GM18505 (cell line): ENCODE results near the gene TNPO3.
"Not testable (repeated sequence)": the region's sequence is repeated elsewhere in the genome, so short reads cannot be mapped to it uniquely, and the experiment has no call there.

Source experiments
- ATAC-seq: cut with Tn5 transposase; IDR thresholded peaks from one replicate; pipeline ENCODE4 v1.9.1; 2021; ENCODE audit not compliant: unreplicated experiment
- POLR2A ChIP-seq: IDR thresholded peaks from 4 replicates; pipeline ENCODE4 v1.6.1; 2011; ENCODE audit warnings: borderline replicate concordance; ENCODE audit not compliant: insufficient read depth, insufficient read length; ENCODE audit errors: extremely low read depth

Gene TNPO3

GRCh38 chr7:129021656-129022055 is 33.3 kb downstream of the TNPO3 start:
- no peak for TF ChIP-seq POLR2A
- no peak for ATAC-seq

- no peak for TF ChIP-seq POLR2A
- no peak for ATAC-seq
Measured at GRCh38 chr7:129017933-129018538, 36.9 kb downstream of the TNPO3 start.

- no peak for TF ChIP-seq POLR2A
- ATAC-seq, result no peak
Measured at GRCh38 chr7:129017264-129017663, 37.6 kb downstream of the TNPO3 start.

DNA sequence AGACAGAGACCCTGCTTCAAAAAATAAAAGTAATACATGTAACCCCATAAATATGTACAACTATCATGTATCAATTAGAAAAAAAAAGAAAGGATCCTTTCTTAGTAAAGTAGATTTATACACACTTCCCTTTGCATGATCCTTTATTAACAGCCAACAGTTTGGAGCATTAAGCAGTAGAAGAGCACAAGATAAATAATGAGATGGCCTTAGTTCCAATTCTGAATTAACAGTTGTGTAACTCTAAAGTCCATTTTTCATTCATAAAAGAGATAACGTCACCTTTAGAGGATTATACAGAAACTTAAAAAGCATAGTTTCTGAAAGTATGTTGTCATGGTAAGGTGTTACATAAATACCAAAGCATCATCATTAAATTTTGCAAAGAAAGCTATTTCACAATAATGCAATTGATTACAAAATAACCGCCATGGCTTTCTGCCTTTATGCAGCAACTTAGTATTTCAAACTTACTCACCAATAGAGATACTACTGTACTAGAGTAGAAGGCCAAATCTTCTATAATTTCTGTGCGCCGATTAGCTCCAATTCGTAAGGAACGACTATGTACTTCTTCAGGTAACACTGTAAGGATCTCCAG is 40.3 kb downstream of the TNPO3 start:
- ATAC-seq, result no peak
- no peak for TF ChIP-seq POLR2A

- no peak for TF ChIP-seq POLR2A
- ATAC-seq, result no peak
Measured at GRCh38 chr7:129013048-129013724, 41.7 kb downstream of the TNPO3 start.

DNA sequence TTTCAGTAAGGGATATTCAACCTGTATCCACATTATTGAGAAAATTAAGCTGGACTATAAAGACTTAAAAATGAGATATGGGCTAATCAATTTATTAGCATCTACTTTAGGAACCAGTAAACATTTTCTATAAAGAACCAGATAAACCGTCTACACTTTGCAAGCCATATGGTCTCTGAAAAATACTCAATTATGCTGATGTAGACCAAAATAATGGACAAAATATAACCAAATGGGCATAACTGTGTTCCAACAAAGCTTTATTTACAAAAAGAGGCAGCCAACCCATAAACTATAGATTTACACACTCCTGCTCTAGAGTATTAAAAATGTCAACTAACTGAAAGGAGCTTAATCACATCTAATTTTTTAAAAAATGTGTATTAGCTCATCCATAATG is 42.3 kb downstream of the TNPO3 start:
- no peak for ATAC-seq
- TF ChIP-seq POLR2A, result no peak

DNA sequence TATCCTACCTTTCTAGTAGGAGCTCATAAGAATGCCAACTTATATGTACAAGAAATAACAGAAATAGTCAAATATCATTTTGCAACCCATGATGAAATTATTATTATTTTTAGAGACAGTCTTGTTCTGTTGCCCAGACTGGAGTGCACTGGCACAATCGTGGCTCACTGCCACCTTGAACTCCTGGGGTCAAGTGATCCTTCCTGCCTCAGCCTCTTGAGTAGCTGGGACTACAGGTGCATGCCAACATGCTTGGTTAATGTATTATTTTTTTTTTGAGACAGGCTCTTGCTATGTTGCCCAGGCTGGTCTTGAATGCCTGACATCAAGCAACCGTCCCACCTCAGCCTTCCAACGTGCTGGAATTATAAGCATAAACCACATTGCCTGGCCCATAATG is 44.8 kb downstream of the TNPO3 start:
- no peak for ATAC-seq
- TF ChIP-seq POLR2A, result no peak

- no peak for TF ChIP-seq POLR2A
- peak; percentile 75 for ATAC-seq
Measured at GRCh38 chr7:129009437-129009836, 45.5 kb downstream of the TNPO3 start.

GRCh38 chr7:129008645-129009414 is 46.1 kb downstream of the TNPO3 start:
- no peak for ATAC-seq
- TF ChIP-seq POLR2A, result no peak

- ATAC-seq, result no peak
- no peak for TF ChIP-seq POLR2A
Measured at GRCh38 chr7:129007572-129007971, 47.3 kb downstream of the TNPO3 start.

DNA sequence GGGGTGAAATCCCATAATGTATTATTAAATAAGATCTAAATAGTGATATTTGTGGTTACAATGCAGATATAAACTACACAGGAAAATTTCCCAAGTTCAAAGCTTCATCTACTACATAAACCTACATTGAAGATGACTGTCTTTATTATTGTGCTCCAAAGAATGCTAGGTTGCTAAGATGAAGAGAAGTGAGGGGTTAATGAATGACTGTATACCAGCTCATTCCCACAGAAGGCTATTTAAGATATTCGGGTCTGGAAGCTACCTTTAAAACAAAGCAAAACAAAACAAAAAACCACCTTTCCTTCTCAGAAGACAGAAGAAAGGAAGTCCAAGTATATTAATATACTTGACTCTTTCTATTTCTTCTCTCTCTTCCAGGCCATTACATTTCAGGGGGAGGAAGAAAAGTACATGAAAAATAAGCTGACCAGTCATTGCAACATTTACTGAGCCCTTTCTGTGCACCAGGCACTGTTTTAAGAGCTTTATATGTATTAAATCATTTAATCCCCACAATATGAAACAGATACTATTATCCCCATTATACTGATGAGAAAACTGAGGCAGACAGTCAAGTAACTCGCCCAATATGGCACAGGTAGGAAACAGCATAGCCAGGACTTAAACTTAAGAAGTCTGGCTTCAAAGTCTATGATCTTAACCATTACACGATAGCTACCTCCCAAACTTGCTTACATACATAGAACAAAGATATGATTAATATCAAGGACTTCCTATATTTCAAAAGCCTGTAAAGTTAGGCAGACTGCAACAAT is 48.1 kb downstream of the TNPO3 start:
- TF ChIP-seq POLR2A, result no peak
- ATAC-seq, result no peak

- no peak for ATAC-seq
- TF ChIP-seq POLR2A, result no peak
Measured at GRCh38 chr7:129005186-129005585, 49.7 kb downstream of the TNPO3 start.

- no peak for TF ChIP-seq POLR2A
Measured at GRCh38 chr7:128997181-128997580, 57.7 kb downstream of the TNPO3 start.

GRCh38 chr7:128994560-128994959 is 60.4 kb downstream of the TNPO3 start:
- ATAC-seq, result not testable (repeated sequence)

More at GRCh38 chr7:128997181-128997580, 57.7 kb downstream of the TNPO3 start:
- ATAC-seq, result no peak
